ENCODE results near the gene ZNF69. TPM values are rescaled to one million over a fixed set of nuclear protein-coding genes. Genes with fewer than 3 reads are reported as not detected.
"Not testable (repeated sequence)": the region's sequence is repeated elsewhere in the genome, so short reads cannot be mapped to it uniquely, and the experiment has no call there.

ZNF69 gene
- total RNA-seq, 1 donor from 2014 or later: 11.9 TPM

- Mint-ChIP-seq H3K27me3 (ENCODE audit: low read depth) (no peaks in the 10 kb centered on the region), H3K4me1 (ENCODE audit: low read depth) (peaks cover 9% of the 10 kb centered on the region), H3K4me3 (ENCODE audit: unreplicated experiment) (no peak overlapping the region), H3K9me3 (ENCODE audit: low read depth) (peaks cover 9% of the 10 kb centered on the region), H3K27ac (ENCODE audit: unreplicated experiment) (no peak overlapping the region), H3K36me3 (ENCODE audit: low read depth) (peaks cover 7% of the 10 kb centered on the region)
- DNase-seq (ENCODE audit: low spot score): no peak
- TF ChIP-seq CTCF (IDR thresholded peaks at IDR 0.05): no peak
These were observed 34.2 kb upstream of the ZNF69 start for GRCh38 chr19:11853358-11853757.

GRCh38 chr19:11856596-11857250, 30.9 kb upstream of the ZNF69 start:
- Mint-ChIP-seq H3K36me3 (ENCODE audit: low read depth) (peaks cover 10% of the 10 kb centered on the region), H3K27me3 (ENCODE audit: low read depth) (no peaks in the 10 kb centered on the region), H3K27ac (ENCODE audit: unreplicated experiment) (no peak overlapping the region), H3K9me3 (ENCODE audit: low read depth) (peaks cover 21% of the 10 kb centered on the region), H3K4me1 (ENCODE audit: low read depth) (no peaks in the 10 kb centered on the region), H3K4me3 (ENCODE audit: unreplicated experiment) (no peak overlapping the region)
- no peak for TF ChIP-seq CTCF (IDR thresholded peaks at IDR 0.05)
- DNase-seq (ENCODE audit: low spot score): no peak

- H3K27me3 Mint-ChIP-seq (ENCODE audit: low read depth): no peaks in the 10 kb centered on the region
- no peak for TF ChIP-seq CTCF (IDR thresholded peaks at IDR 0.05)
- no peak overlapping the region for H3K4me3 Mint-ChIP-seq (ENCODE audit: unreplicated experiment)
- H3K4me1 Mint-ChIP-seq (ENCODE audit: low read depth): no peaks in the 10 kb centered on the region
- peaks cover 32% of the 10 kb centered on the region for H3K36me3 Mint-ChIP-seq (ENCODE audit: low read depth)
- no peak for DNase-seq (ENCODE audit: low spot score)
- no peak overlapping the region for H3K27ac Mint-ChIP-seq (ENCODE audit: unreplicated experiment)
- peaks cover 44% of the 10 kb centered on the region for H3K9me3 Mint-ChIP-seq (ENCODE audit: low read depth)
These were observed 26.9 kb upstream of the ZNF69 start for GRCh38 chr19:11860721-11861120.

- peaks cover 33% of the 10 kb centered on the region for H3K36me3 Mint-ChIP-seq (ENCODE audit: low read depth)
- H3K4me1 Mint-ChIP-seq (ENCODE audit: low read depth): no peaks in the 10 kb centered on the region
- no peak for DNase-seq (ENCODE audit: low spot score)
- no peak for TF ChIP-seq CTCF (IDR thresholded peaks at IDR 0.05)
- no peak overlapping the region for H3K27ac Mint-ChIP-seq (ENCODE audit: unreplicated experiment)
- H3K27me3 Mint-ChIP-seq (ENCODE audit: low read depth): no peaks in the 10 kb centered on the region
- H3K9me3 Mint-ChIP-seq (ENCODE audit: low read depth): peaks cover 43% of the 10 kb centered on the region
- no peak overlapping the region for H3K4me3 Mint-ChIP-seq (ENCODE audit: unreplicated experiment)
These were observed 26.3 kb upstream of the ZNF69 start for GRCh38 chr19:11861301-11861700.

GRCh38 chr19:11867766-11868165, 19.8 kb upstream of the ZNF69 start:
- H3K27me3 Mint-ChIP-seq (ENCODE audit: low read depth); H3K27ac Mint-ChIP-seq (ENCODE audit: unreplicated experiment); DNase-seq (ENCODE audit: low spot score); H3K4me1 Mint-ChIP-seq (ENCODE audit: low read depth); H3K4me3 Mint-ChIP-seq (ENCODE audit: unreplicated experiment): not testable (repeated sequence)
- Mint-ChIP-seq H3K36me3 (ENCODE audit: low read depth) (peaks cover 49% of the 10 kb centered on the region), H3K9me3 (ENCODE audit: low read depth) (peaks cover 61% of the 10 kb centered on the region)

- peaks cover 61% of the 10 kb centered on the region for H3K9me3 Mint-ChIP-seq (ENCODE audit: low read depth)
- no peak overlapping the region for H3K4me3 Mint-ChIP-seq (ENCODE audit: unreplicated experiment)
- H3K27ac Mint-ChIP-seq (ENCODE audit: unreplicated experiment): no peak overlapping the region
- no peaks in the 10 kb centered on the region for H3K27me3 Mint-ChIP-seq (ENCODE audit: low read depth)
- no peak for TF ChIP-seq CTCF (IDR thresholded peaks at IDR 0.05)
- peaks cover 47% of the 10 kb centered on the region for H3K36me3 Mint-ChIP-seq (ENCODE audit: low read depth)
- DNase-seq (ENCODE audit: low spot score): no peak
- no peaks in the 10 kb centered on the region for H3K4me1 Mint-ChIP-seq (ENCODE audit: low read depth)
These were observed 19.4 kb upstream of the ZNF69 start for GRCh38 chr19:11868188-11868587.
